Measurements from ENCODE around the gene ACADVL.

Gene ACADVL

DNA sequence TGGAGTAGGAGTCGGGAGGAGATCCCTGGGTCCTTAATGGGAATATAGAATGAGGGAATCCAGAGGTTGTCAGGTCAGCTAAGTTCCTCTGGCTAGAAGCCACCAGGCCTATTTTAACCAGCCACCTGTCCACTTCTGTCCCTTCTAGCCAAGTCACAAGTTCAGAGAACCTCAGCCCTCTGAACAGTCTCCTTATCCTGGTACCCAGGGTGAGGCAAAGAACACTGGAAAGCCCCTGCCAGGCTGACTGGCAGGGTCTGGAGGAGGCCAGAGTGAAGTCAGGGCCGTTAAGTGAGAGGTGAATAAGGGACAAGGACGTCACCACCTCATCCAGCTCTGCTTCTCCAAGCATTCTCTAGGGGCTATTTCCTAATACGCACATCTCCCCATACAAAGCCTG, 29.1 kb downstream of the ACADVL start:
- peak overlapping the region; percentile 92 for H3K4me3 ChIP-seq (replicated peaks; ENCODE audit: low read depth, low read length)
- peaks cover 5% of the 10 kb centered on the region; the same call in 1 of the 2 replicates for H3K36me3 ChIP-seq (ENCODE audit: control insufficient read depth, insufficient read depth, low read length)
- no peaks in the 10 kb centered on the region for H3K27me3 ChIP-seq (replicated peaks; ENCODE audit: control insufficient read depth, insufficient read depth, low read length)
- DNase-seq (ENCODE audit: extremely low read depth, insufficient read length), result no peak
- TF ChIP-seq, protein P1, sequence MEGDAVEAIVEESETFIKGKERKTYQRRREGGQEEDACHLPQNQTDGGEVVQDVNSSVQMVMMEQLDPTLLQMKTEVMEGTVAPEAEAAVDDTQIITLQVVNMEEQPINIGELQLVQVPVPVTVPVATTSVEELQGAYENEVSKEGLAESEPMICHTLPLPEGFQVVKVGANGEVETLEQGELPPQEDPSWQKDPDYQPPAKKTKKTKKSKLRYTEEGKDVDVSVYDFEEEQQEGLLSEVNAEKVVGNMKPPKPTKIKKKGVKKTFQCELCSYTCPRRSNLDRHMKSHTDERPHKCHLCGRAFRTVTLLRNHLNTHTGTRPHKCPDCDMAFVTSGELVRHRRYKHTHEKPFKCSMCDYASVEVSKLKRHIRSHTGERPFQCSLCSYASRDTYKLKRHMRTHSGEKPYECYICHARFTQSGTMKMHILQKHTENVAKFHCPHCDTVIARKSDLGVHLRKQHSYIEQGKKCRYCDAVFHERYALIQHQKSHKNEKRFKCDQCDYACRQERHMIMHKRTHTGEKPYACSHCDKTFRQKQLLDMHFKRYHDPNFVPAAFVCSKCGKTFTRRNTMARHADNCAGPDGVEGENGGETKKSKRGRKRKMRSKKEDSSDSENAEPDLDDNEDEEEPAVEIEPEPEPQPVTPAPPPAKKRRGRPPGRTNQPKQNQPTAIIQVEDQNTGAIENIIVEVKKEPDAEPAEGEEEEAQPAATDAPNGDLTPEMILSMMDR (IDR thresholded peaks at IDR 0.05; ENCODE audit: insufficient read depth, low read length, poor library complexity, severe bottlenecking), result no peak

DNA sequence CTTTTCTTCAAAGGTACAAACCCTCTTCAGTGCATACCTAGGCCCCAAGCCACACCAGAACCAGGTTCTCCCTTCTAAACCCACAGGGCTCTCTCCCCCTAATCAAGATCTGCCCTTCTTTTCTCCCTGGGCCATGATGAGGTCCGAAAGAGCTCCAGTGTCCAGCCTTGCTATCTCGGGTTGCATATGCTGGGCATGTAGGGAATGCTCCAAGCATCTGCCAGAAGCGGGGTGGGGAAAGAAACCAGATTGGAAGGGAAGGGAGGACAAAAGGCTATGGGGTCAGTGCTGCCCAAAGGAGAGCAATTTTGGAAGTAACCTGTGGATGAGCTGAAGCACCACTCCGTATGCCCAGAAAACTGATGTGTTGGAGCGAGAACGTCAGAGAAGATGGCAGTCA, 29.5 kb downstream of the ACADVL start:
- no peak for DNase-seq (ENCODE audit: extremely low read depth, insufficient read length)
- peaks cover 5% of the 10 kb centered on the region; the same call in 1 of the 2 replicates for H3K36me3 ChIP-seq (ENCODE audit: control insufficient read depth, insufficient read depth, low read length)
- no peaks in the 10 kb centered on the region for H3K27me3 ChIP-seq (replicated peaks; ENCODE audit: control insufficient read depth, insufficient read depth, low read length)
- TF ChIP-seq, protein P1 (IDR thresholded peaks at IDR 0.05; ENCODE audit: insufficient read depth, low read length, poor library complexity, severe bottlenecking), result no peak
- H3K4me3 ChIP-seq (replicated peaks; ENCODE audit: low read depth, low read length), result peak overlapping the region; percentile 92

DNA sequence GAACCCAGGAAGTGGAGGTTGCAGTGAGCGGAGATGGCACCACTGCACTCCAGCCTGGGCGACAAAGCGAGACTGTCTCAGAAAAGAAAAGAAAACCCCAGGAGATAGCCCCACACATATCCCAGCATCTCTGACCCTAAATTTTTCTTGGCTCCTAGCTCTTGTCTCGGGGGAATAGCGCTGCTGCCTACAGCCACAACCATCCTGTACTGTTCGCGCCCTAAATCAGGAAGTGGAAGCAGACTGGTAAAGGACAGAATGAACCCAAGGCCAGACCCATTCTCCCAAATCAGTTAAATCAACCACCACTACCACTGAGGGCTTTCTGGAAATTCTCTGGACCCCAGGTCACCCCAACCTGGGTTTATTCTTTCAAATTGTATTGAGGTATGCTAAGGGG, 30.1 kb downstream of the ACADVL start:
- DNase-seq (ENCODE audit: extremely low read depth, insufficient read length), result no peak
- peaks cover 9% of the 10 kb centered on the region for H3K36me3 ChIP-seq (ENCODE audit: control insufficient read depth, insufficient read depth, low read length)
- H3K27me3 ChIP-seq (replicated peaks; ENCODE audit: control insufficient read depth, insufficient read depth, low read length), result no peaks in the 10 kb centered on the region
- peak overlapping the region; percentile 92 for H3K4me3 ChIP-seq (replicated peaks; ENCODE audit: low read depth, low read length)
- TF ChIP-seq, protein P1 (IDR thresholded peaks at IDR 0.05; ENCODE audit: insufficient read depth, low read length, poor library complexity, severe bottlenecking), result no peak

DNA sequence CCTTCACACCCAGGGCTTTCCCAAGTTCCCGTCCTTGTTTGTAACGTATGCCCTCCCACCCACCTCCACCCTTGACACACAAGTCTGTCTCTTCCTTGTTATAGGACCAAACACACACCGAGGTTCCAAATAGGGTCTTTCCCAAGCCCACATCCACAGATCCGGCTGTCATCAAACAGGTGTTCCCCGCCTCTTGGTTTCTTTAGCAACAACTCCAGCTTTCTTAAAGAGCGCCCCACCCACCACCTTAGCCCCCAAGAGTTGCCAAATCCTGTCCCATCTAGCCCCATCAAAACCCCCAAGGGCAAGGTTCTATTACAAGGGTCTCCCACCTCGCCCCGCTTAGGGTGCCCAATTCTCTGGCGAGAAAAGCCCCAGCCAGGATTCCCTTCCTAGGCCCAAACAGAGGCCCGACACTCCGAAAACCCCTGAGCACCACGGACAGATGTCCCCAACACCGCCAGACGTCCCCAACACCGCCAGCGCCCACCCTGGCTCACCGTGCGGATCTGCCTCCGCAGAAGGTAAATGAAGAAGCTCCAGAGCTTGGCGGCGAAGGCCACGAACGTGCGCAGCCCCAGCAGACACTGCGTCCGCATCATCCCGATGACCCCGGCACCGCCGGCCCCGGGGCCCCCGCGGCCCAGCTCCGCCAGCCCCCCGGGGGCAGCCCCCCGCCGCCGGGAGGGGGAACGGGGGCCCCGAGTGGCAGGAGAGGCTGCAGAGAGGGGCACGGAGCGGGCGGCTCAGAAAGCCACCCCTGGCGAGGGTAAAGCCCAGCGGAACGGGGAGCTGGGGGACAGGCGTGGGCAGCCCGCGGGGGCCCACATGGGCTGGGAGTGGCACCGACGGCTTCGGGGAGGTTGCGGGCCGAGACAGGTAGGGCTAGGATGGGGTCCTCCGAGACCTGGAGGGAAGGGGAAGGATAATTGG, 31.2 kb downstream of the ACADVL start:
- H3K27me3 ChIP-seq (replicated peaks; ENCODE audit: control insufficient read depth, insufficient read depth, low read length), result no peaks in the 10 kb centered on the region
- peak overlapping the region; percentile 92 for H3K4me3 ChIP-seq (replicated peaks; ENCODE audit: low read depth, low read length)
- peaks cover 10% of the 10 kb centered on the region for H3K36me3 ChIP-seq (ENCODE audit: control insufficient read depth, insufficient read depth, low read length)
- TF ChIP-seq, protein P1 (IDR thresholded peaks at IDR 0.05; ENCODE audit: insufficient read depth, low read length, poor library complexity, severe bottlenecking), result no peak
- no peak for DNase-seq (ENCODE audit: extremely low read depth, insufficient read length)

DNA sequence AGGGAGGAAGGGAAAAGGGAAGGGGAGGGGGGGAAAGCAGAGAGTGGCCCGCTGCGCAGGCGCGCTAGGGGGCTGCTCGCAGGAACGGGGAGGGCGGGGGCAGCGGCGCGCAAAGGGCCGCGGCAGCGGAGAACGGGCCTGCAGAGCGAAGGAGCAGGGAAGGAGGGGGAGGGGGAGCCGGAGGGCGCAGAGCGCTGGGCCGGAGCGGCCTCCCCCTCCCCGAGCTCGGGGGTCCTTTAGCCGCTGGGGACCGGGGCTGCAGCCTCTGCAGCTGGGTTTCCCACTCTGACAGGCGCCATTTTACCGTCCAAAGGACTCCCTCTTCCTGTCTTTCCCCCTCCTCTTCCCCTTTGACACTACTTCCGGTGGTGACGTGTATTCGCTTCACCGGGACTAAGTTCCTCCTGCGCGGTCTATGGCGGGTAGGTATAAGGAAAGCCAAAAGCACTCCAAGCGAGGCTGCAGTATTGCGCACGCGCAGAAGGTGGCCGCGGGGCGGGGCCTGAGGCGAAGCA, 32.0 kb downstream of the ACADVL start, which contains the start of gene CTDNEP1:
Gene CTDNEP1, minus strand, starts transcription at position 74 of the 515 bp plus-strand sequence. CDS start 438 bp downstream, outside the sequence.
- peak; percentile 99 for DNase-seq (ENCODE audit: extremely low read depth, insufficient read length)
- peaks cover 10% of the 10 kb centered on the region for H3K36me3 ChIP-seq (ENCODE audit: control insufficient read depth, insufficient read depth, low read length)
- no peaks in the 10 kb centered on the region for H3K27me3 ChIP-seq (replicated peaks; ENCODE audit: control insufficient read depth, insufficient read depth, low read length)
- TF ChIP-seq, protein P1 (IDR thresholded peaks at IDR 0.05; ENCODE audit: insufficient read depth, low read length, poor library complexity, severe bottlenecking), result no peak
- peak within 1 kb of the TSS; percentile 92 for H3K4me3 ChIP-seq (replicated peaks; ENCODE audit: low read depth, low read length)
